ENCODE measurements around the gene PTPRZ1. TPM values are rescaled to one million over a fixed set of nuclear protein-coding genes. Genes with fewer than 3 reads are reported as not detected.

The PTPRZ1 gene
- total RNA-seq, 1 experiment from 2014 or later = 0.37 TPM

DNA sequence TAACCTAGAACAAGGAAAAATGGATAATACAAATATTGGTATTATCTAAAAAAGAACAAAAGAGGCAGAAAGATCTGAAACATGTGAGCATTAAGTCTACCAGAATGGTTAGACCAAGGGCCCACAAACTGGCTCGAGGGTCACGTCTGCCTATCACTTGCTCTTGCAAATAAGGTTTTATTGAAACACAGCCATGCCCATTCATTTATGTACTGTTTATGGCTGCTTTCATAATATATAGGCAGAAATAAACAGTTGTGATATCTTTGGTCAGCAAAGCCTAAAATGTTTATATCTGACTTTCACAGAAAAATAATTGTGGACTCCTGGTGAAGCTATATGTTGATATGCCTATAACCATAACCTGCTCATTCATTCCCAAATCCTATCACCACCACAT is 199.3 kb downstream of the PTPRZ1 start:
- no peaks in the 10 kb centered on the region for H3K36me3 ChIP-seq (ENCODE audit: low read depth)
- no peak for TF ChIP-seq EZH2 (IDR thresholded peaks at IDR 0.05; ENCODE audit: low read depth)

GRCh38 chr7:122072924-122073599 is 200.1 kb downstream of the PTPRZ1 start:
- CTCF ChIA-PET = no interaction called here
- no peaks in the 10 kb centered on the region for H3K9me3 ChIP-seq (ENCODE audit: insufficient read depth, low read depth)
- H3K4me3 ChIP-seq = no peak overlapping the region
- H4K20me1 ChIP-seq (ENCODE audit: insufficient read depth) = no peaks in the 10 kb centered on the region
- H3K79me2 ChIP-seq (ENCODE audit: low read depth) = no peaks in the 10 kb centered on the region
- no peak overlapping the region for H3K4me2 ChIP-seq
- BruUV-seq (replicated peaks) = no TSS peak
- POLR2A ChIA-PET (ENCODE audit: unreplicated experiment) = no interaction called here
- H3K27me3 ChIP-seq (ENCODE audit: insufficient read depth, low read depth) = no peaks in the 10 kb centered on the region
- no peaks in the 10 kb centered on the region for H3K4me1 ChIP-seq (replicated peaks; ENCODE audit: insufficient read depth)
- H3K9me2 ChIP-seq (ENCODE audit: insufficient read depth) = no peaks in the 10 kb centered on the region
- H3K36me3 ChIP-seq (ENCODE audit: low read depth) = no peaks in the 10 kb centered on the region
- DNase-seq = no peak
- no peak for TF ChIP-seq EZH2 (IDR thresholded peaks at IDR 0.05; ENCODE audit: low read depth)
- TF ChIP-seq, protein P1, sequence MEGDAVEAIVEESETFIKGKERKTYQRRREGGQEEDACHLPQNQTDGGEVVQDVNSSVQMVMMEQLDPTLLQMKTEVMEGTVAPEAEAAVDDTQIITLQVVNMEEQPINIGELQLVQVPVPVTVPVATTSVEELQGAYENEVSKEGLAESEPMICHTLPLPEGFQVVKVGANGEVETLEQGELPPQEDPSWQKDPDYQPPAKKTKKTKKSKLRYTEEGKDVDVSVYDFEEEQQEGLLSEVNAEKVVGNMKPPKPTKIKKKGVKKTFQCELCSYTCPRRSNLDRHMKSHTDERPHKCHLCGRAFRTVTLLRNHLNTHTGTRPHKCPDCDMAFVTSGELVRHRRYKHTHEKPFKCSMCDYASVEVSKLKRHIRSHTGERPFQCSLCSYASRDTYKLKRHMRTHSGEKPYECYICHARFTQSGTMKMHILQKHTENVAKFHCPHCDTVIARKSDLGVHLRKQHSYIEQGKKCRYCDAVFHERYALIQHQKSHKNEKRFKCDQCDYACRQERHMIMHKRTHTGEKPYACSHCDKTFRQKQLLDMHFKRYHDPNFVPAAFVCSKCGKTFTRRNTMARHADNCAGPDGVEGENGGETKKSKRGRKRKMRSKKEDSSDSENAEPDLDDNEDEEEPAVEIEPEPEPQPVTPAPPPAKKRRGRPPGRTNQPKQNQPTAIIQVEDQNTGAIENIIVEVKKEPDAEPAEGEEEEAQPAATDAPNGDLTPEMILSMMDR (conservative IDR thresholded peaks at IDR 0.05) = no peak
- H3F3A ChIP-seq (ENCODE audit: insufficient read depth, low read depth) = no peaks in the 10 kb centered on the region
- no peak overlapping the region for H2AFZ ChIP-seq
- intact Hi-C loops (cut with micrococcal nuclease; ENCODE audit: unreplicated experiment) = no loop called here
- no peak overlapping the region for H3K27ac ChIP-seq

More for the DNA sequence above, 199.3 kb downstream of the PTPRZ1 start:
- Histone ChIP-seq H3K79me2 (ENCODE audit: low read depth) (no peaks in the 10 kb centered on the region), H3K4me2 (no peak overlapping the region), H3K9me2 (ENCODE audit: insufficient read depth) (no peaks in the 10 kb centered on the region), H3K4me3 (no peak overlapping the region), H4K20me1 (ENCODE audit: insufficient read depth) (no peaks in the 10 kb centered on the region), H3K27me3 (ENCODE audit: insufficient read depth, low read depth) (no peaks in the 10 kb centered on the region), H2AFZ (no peak overlapping the region), H3K4me1 (replicated peaks; ENCODE audit: insufficient read depth) (no peaks in the 10 kb centered on the region), H3K9me3 (ENCODE audit: insufficient read depth, low read depth) (no peaks in the 10 kb centered on the region), H3K27ac (no peak overlapping the region), H3F3A (ENCODE audit: insufficient read depth, low read depth) (no peaks in the 10 kb centered on the region)
- no TSS peak for BruUV-seq (replicated peaks)
- ChIA-PET POLR2A (ENCODE audit: unreplicated experiment) (no interaction called here), CTCF (no interaction called here)
- intact Hi-C loops (cut with micrococcal nuclease; ENCODE audit: unreplicated experiment) = no loop called here
- DNase-seq = no peak

DNA sequence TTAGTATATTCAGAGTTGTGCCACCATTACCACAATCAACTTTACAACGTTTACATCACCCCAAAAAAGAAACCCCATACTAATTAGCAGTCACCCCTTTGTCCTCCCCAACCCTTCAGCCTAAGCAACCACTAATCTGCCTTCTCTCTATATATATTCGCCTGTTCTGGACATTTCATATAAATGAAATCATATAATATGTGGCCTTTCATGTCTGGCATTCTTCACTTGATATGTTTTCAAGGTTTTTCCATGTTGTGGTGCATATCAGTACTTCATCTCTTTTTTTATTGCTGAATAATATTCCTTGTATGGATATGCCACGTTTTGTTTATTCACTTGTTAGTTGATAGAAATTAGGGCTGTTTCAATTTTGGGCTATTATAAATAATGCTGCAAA is 200.7 kb downstream of the PTPRZ1 start:
- no TSS peak for BruUV-seq (replicated peaks)
- Histone ChIP-seq H3K79me2 (ENCODE audit: low read depth) (no peaks in the 10 kb centered on the region), H3K4me1 (replicated peaks; ENCODE audit: insufficient read depth) (no peaks in the 10 kb centered on the region), H3K4me3 (no peak overlapping the region), H3K9me3 (ENCODE audit: insufficient read depth, low read depth) (no peaks in the 10 kb centered on the region), H3K4me2 (no peak overlapping the region), H3K36me3 (ENCODE audit: low read depth) (no peaks in the 10 kb centered on the region), H3K9me2 (ENCODE audit: insufficient read depth) (no peaks in the 10 kb centered on the region), H2AFZ (no peak overlapping the region), H3K27ac (no peak overlapping the region), H3K27me3 (ENCODE audit: insufficient read depth, low read depth) (no peaks in the 10 kb centered on the region), H4K20me1 (ENCODE audit: insufficient read depth) (no peaks in the 10 kb centered on the region), H3F3A (ENCODE audit: insufficient read depth, low read depth) (no peaks in the 10 kb centered on the region)
- TF ChIP-seq EZH2 (IDR thresholded peaks at IDR 0.05; ENCODE audit: low read depth) = no peak
- TF ChIP-seq, protein P1 (conservative IDR thresholded peaks at IDR 0.05) = no peak
- intact Hi-C loops (cut with micrococcal nuclease; ENCODE audit: unreplicated experiment) = no loop called here
- ChIA-PET POLR2A (ENCODE audit: unreplicated experiment) (no interaction called here), CTCF (no interaction called here)
- DNase-seq = no peak

GRCh38 chr7:122082160-122082559 is 209.2 kb downstream of the PTPRZ1 start:
- CTCF ChIA-PET = no interaction called here

More at GRCh38 chr7:122082160-122082559, 209.2 kb downstream of the PTPRZ1 start:
- intact Hi-C loops (cut with micrococcal nuclease; ENCODE audit: unreplicated experiment) = no loop called here
- Histone ChIP-seq H3K27ac (no peak overlapping the region), H2AFZ (no peak overlapping the region), H3K36me3 (ENCODE audit: low read depth) (no peaks in the 10 kb centered on the region), H3K9me3 (ENCODE audit: insufficient read depth, low read depth) (no peaks in the 10 kb centered on the region), H4K20me1 (ENCODE audit: insufficient read depth) (no peaks in the 10 kb centered on the region), H3K79me2 (ENCODE audit: low read depth) (no peaks in the 10 kb centered on the region), H3K27me3 (ENCODE audit: insufficient read depth, low read depth) (no peaks in the 10 kb centered on the region), H3K4me2 (no peak overlapping the region), H3K9me2 (ENCODE audit: insufficient read depth) (no peaks in the 10 kb centered on the region), H3F3A (ENCODE audit: insufficient read depth, low read depth) (no peaks in the 10 kb centered on the region), H3K4me1 (replicated peaks; ENCODE audit: insufficient read depth) (no peaks in the 10 kb centered on the region), H3K4me3 (no peak overlapping the region)
- TF ChIP-seq EZH2 (IDR thresholded peaks at IDR 0.05; ENCODE audit: low read depth) = no peak
- TF ChIP-seq, protein P1 (conservative IDR thresholded peaks at IDR 0.05) = no peak
- POLR2A ChIA-PET (ENCODE audit: unreplicated experiment) = no interaction called here
- DNase-seq = no peak
- no TSS peak for BruUV-seq (replicated peaks)
